ENCODE measurements around the gene F11R.
"Not testable (repeated sequence)": the region's sequence is repeated elsewhere in the genome, so short reads cannot be mapped to it uniquely, and the experiment has no call there.

Gene F11R

DNA sequence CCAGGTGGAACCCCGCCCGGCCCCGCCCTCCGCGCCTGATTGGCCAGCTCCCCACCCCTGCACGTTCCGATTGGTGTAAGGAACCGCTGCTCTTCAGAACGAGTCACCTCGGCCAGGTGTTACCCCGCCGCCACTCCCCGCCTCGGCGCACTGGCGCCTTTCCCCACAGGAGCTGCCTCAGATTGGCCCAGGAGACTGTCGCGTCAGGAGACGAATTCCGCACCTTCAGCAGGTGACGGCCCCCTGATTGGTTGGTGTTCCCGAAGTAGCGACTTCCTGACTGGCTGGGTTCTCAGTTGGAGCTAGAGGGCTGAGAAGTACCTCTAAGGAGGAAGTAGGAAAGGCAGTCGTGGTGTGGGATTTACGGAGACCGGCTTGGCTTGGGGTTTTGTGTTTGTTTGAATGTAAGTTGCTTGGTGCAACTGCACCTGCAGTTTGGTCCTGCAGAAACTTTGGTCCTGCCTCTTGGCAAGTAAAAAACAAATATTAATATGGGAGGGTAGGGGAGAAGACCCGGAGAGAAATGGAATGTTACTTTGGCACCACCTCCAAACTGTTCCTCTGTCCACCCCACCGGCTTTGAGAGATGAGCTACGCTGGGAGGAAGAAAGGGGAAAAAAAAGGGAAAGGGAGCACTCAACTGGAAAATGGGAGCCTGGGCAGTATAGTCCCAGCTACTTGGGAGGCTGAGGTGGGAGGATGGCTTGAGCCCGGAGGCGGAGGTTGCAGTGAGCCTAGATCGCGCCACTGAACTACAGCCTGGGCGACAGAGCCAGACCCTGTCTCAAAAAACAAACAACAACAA, 415 bp upstream of the F11R start:
- Histone ChIP-seq H3K36me3 (ENCODE audit: insufficient read depth, low read length) (no peaks in the 10 kb centered on the region), H3K27me3 (ENCODE audit: insufficient read depth, low read length) (no peaks in the 10 kb centered on the region), H2AFZ (ENCODE audit: low read length, unreplicated experiment) (peak overlapping the region; percentile 54), H3K4me3 (ENCODE audit: low read depth, low read length) (peak overlapping the region; percentile 78), H3K4me1 (ENCODE audit: control insufficient read depth, insufficient read depth, low read length, unreplicated experiment) (peaks cover 10% of the 10 kb centered on the region), H3K79me2 (ENCODE audit: control insufficient read depth, insufficient read depth, low read length, unreplicated experiment) (no peaks in the 10 kb centered on the region), H3K27ac (ENCODE audit: low read depth, low read length) (no peak overlapping the region)

DNA sequence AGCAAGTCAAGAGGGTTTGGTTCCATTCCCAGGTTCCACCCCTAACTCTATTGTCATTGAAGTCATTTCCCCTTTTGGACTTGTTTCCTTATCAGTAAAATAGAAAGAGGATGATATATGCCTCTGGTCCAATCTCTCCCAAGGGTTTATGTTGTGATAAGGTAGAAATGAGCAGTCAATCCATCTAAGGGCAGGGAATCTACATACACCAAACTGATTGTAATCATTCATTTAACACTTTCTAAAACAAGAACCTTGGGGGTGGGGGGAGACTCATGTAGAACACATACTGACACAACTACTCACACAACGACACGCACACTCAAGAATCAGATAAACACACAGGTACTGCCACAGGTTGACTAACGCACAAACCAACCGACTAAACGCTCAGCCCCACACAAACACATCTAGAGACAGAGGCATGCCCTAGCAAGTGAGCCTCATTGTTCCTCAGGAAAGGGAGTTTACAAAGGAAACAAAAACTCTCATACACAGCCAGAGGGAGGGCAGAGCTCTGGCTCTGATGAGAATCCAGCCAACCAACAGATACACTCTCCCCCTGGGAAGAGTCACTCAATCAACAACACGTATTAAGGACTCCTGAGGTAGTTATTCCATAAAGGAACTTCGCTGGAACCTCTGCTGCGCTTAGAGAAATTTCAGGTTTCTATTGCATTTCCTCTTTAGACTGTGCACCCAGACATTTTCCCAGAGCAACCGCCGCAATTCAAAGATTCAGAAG, 1.0 kb downstream of the F11R start:
- Histone ChIP-seq H3K79me2 (ENCODE audit: control insufficient read depth, insufficient read depth, low read length, unreplicated experiment) (no peaks in the 10 kb centered on the region), H3K36me3 (ENCODE audit: insufficient read depth, low read length) (no peaks in the 10 kb centered on the region), H2AFZ (ENCODE audit: low read length, unreplicated experiment) (peak overlapping the region; percentile 54), H3K4me1 (ENCODE audit: control insufficient read depth, insufficient read depth, low read length, unreplicated experiment) (peaks cover 10% of the 10 kb centered on the region), H3K27me3 (ENCODE audit: insufficient read depth, low read length) (no peaks in the 10 kb centered on the region), H3K27ac (ENCODE audit: low read depth, low read length) (no peak overlapping the region), H3K4me3 (ENCODE audit: low read depth, low read length) (peak overlapping the region; percentile 78)

GRCh38 chr1:161019111-161019660, 1.8 kb downstream of the F11R start:
- H3K27ac ChIP-seq (ENCODE audit: low read depth, low read length); H2AFZ ChIP-seq (ENCODE audit: low read length, unreplicated experiment); H3K4me3 ChIP-seq (ENCODE audit: low read depth, low read length); H3K79me2 ChIP-seq (ENCODE audit: control insufficient read depth, insufficient read depth, low read length, unreplicated experiment); H3K27me3 ChIP-seq (ENCODE audit: insufficient read depth, low read length); H3K36me3 ChIP-seq (ENCODE audit: insufficient read depth, low read length): not testable (repeated sequence)
- H3K4me1 ChIP-seq (ENCODE audit: control insufficient read depth, insufficient read depth, low read length, unreplicated experiment), result peaks cover 13% of the 10 kb centered on the region

DNA sequence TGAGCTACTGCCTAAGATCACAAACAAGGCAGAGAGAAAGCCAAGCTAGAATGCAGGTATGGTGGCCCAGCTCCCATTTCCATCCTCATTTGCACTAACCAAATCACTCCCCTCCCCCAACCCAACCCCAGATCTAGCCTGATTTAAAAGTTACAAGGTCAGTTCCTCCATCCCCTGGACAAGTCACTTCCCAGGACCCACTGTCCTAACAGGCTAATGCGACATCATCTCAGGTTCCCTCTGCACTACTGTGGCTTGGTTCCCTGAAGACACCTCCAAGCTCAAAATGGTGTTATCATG, 2.4 kb downstream of the F11R start:
- no peak overlapping the region for H3K4me3 ChIP-seq (ENCODE audit: low read depth, low read length)
- H3K36me3 ChIP-seq (ENCODE audit: insufficient read depth, low read length), result no peaks in the 10 kb centered on the region
- no peak overlapping the region for H3K27ac ChIP-seq (ENCODE audit: low read depth, low read length)
- H3K27me3 ChIP-seq (ENCODE audit: insufficient read depth, low read length), result no peaks in the 10 kb centered on the region
- H3K79me2 ChIP-seq (ENCODE audit: control insufficient read depth, insufficient read depth, low read length, unreplicated experiment), result no peaks in the 10 kb centered on the region
- H2AFZ ChIP-seq (ENCODE audit: low read length, unreplicated experiment), result no peak overlapping the region
- peaks cover 18% of the 10 kb centered on the region for H3K4me1 ChIP-seq (ENCODE audit: control insufficient read depth, insufficient read depth, low read length, unreplicated experiment)

GRCh38 chr1:161017756-161018630, 3.0 kb downstream of the F11R start:
- Histone ChIP-seq H3K4me3 (ENCODE audit: low read depth, low read length) (no peak overlapping the region), H3K27ac (ENCODE audit: low read depth, low read length) (no peak overlapping the region), H3K79me2 (ENCODE audit: control insufficient read depth, insufficient read depth, low read length, unreplicated experiment) (no peaks in the 10 kb centered on the region), H3K4me1 (ENCODE audit: control insufficient read depth, insufficient read depth, low read length, unreplicated experiment) (peaks cover 24% of the 10 kb centered on the region), H2AFZ (ENCODE audit: low read length, unreplicated experiment) (no peak overlapping the region), H3K27me3 (ENCODE audit: insufficient read depth, low read length) (no peaks in the 10 kb centered on the region), H3K36me3 (ENCODE audit: insufficient read depth, low read length) (no peaks in the 10 kb centered on the region)

DNA sequence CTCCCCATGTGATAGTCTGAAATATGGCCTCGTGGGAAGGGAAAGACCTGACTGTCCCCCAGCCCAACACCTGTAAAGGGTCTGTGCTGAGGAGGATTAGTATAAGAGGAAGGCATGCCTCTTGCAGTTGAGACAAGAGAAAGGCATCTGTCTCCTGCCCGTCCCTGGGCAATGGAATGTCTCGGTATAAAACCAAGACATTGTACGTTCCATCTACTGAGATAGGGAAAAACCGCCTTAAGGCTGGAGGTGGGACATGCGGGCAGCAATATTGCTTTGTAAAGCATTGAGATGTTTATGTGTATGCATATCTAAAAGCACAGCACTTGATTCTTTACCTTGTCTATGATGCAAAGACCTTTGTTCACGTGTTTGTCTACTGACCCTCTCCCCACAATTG, 3.8 kb downstream of the F11R start:
- H2AFZ ChIP-seq (ENCODE audit: low read length, unreplicated experiment); H3K27ac ChIP-seq (ENCODE audit: low read depth, low read length); H3K36me3 ChIP-seq (ENCODE audit: insufficient read depth, low read length); H3K27me3 ChIP-seq (ENCODE audit: insufficient read depth, low read length); H3K79me2 ChIP-seq (ENCODE audit: control insufficient read depth, insufficient read depth, low read length, unreplicated experiment); H3K4me3 ChIP-seq (ENCODE audit: low read depth, low read length): not testable (repeated sequence)
- peaks cover 26% of the 10 kb centered on the region for H3K4me1 ChIP-seq (ENCODE audit: control insufficient read depth, insufficient read depth, low read length, unreplicated experiment)

DNA sequence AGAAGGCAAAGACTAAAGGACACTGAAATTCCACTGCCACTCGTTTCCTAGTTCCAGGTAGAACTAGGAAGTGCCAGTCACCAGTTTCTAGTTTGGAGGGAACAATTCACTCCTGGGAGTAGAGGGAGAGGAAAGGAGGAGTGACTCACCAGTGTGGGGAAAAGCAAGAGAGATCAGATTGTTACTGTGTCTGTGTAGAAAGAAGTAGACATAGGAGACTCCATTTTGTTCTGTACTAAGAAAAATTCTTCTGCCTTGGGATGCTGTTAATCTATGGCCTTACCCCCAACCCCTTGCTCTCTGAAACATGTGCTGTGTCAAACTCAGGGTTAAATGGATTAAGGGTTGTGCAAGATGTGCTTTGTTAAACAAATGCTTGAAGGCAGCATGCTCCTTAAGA, 4.3 kb downstream of the F11R start:
- not testable (repeated sequence) for H3K27me3 ChIP-seq (ENCODE audit: insufficient read depth, low read length); H2AFZ ChIP-seq (ENCODE audit: low read length, unreplicated experiment); H3K27ac ChIP-seq (ENCODE audit: low read depth, low read length); H3K4me3 ChIP-seq (ENCODE audit: low read depth, low read length); H3K36me3 ChIP-seq (ENCODE audit: insufficient read depth, low read length); H3K79me2 ChIP-seq (ENCODE audit: control insufficient read depth, insufficient read depth, low read length, unreplicated experiment)
- peaks cover 21% of the 10 kb centered on the region for H3K4me1 ChIP-seq (ENCODE audit: control insufficient read depth, insufficient read depth, low read length, unreplicated experiment)

GRCh38 chr1:161013488-161014230, 7.3 kb downstream of the F11R start:
- Histone ChIP-seq H3K79me2 (ENCODE audit: control insufficient read depth, insufficient read depth, low read length, unreplicated experiment) (no peaks in the 10 kb centered on the region), H3K27ac (ENCODE audit: low read depth, low read length) (peak overlapping the region; percentile 81), H3K4me3 (ENCODE audit: low read depth, low read length) (peak overlapping the region; percentile 50), H2AFZ (ENCODE audit: low read length, unreplicated experiment) (peak overlapping the region; percentile 76), H3K27me3 (ENCODE audit: insufficient read depth, low read length) (no peaks in the 10 kb centered on the region), H3K36me3 (ENCODE audit: insufficient read depth, low read length) (no peaks in the 10 kb centered on the region), H3K4me1 (ENCODE audit: control insufficient read depth, insufficient read depth, low read length, unreplicated experiment) (peaks cover 18% of the 10 kb centered on the region)

GRCh38 chr1:161013131-161013487, 7.8 kb downstream of the F11R start:
- Histone ChIP-seq H3K4me3 (ENCODE audit: low read depth, low read length) (peak overlapping the region; percentile 50), H2AFZ (ENCODE audit: low read length, unreplicated experiment) (peak overlapping the region; percentile 76), H3K27ac (ENCODE audit: low read depth, low read length) (peak overlapping the region; percentile 81), H3K36me3 (ENCODE audit: insufficient read depth, low read length) (no peaks in the 10 kb centered on the region), H3K27me3 (ENCODE audit: insufficient read depth, low read length) (no peaks in the 10 kb centered on the region), H3K4me1 (ENCODE audit: control insufficient read depth, insufficient read depth, low read length, unreplicated experiment) (peaks cover 18% of the 10 kb centered on the region), H3K79me2 (ENCODE audit: control insufficient read depth, insufficient read depth, low read length, unreplicated experiment) (no peaks in the 10 kb centered on the region)

GRCh38 chr1:161012420-161012819, 8.5 kb downstream of the F11R start:
- Histone ChIP-seq H3K27ac (ENCODE audit: low read depth, low read length) (no peak overlapping the region), H3K27me3 (ENCODE audit: insufficient read depth, low read length) (no peaks in the 10 kb centered on the region), H3K4me3 (ENCODE audit: low read depth, low read length) (no peak overlapping the region), H3K79me2 (ENCODE audit: control insufficient read depth, insufficient read depth, low read length, unreplicated experiment) (no peaks in the 10 kb centered on the region), H3K36me3 (ENCODE audit: insufficient read depth, low read length) (no peaks in the 10 kb centered on the region), H2AFZ (ENCODE audit: low read length, unreplicated experiment) (no peak overlapping the region), H3K4me1 (ENCODE audit: control insufficient read depth, insufficient read depth, low read length, unreplicated experiment) (peaks cover 18% of the 10 kb centered on the region)
